ENCODE measurements around the gene SMYD3. TPM values are rescaled to one million over a fixed set of nuclear protein-coding genes. Genes with fewer than 3 reads are reported as not detected.

Gene SMYD3
- total RNA-seq, 2 experiments from 2014 or later: 22.6 to 24.6 TPM

DNA sequence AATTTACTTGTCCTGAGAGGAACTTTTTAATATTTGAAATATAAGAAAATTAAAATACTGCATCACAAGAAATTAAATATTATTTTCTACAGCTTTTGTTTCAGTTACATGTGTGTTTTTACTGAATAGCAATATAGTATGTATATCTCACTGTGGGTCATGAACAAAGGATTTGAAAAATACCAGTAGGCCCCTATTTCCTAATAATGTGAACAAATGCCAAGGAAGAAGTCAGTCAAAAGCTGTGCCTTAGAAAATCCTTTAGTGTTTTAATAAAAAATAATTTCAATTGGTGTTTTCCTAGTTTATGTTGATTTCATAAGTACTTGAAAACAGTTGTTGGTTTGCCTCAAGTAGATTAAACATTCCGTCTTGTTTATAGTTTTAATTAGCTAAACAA is 46.7 kb downstream of the SMYD3 start:
- no peak overlapping the region for H3K27ac Mint-ChIP-seq
- peaks cover 5% of the 10 kb centered on the region for H3K36me3 Mint-ChIP-seq (ENCODE audit: low read depth)
- H3K4me1 Mint-ChIP-seq (ENCODE audit: low read depth): peaks cover 17% of the 10 kb centered on the region
- POLR2A ChIA-PET: no interaction called here
- H3K27me3 Mint-ChIP-seq: no peaks in the 10 kb centered on the region
- ATAC-seq (no peak), DNase-seq (no peak)
- TF ChIP-seq, protein P1, sequence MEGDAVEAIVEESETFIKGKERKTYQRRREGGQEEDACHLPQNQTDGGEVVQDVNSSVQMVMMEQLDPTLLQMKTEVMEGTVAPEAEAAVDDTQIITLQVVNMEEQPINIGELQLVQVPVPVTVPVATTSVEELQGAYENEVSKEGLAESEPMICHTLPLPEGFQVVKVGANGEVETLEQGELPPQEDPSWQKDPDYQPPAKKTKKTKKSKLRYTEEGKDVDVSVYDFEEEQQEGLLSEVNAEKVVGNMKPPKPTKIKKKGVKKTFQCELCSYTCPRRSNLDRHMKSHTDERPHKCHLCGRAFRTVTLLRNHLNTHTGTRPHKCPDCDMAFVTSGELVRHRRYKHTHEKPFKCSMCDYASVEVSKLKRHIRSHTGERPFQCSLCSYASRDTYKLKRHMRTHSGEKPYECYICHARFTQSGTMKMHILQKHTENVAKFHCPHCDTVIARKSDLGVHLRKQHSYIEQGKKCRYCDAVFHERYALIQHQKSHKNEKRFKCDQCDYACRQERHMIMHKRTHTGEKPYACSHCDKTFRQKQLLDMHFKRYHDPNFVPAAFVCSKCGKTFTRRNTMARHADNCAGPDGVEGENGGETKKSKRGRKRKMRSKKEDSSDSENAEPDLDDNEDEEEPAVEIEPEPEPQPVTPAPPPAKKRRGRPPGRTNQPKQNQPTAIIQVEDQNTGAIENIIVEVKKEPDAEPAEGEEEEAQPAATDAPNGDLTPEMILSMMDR (IDR thresholded peaks at IDR 0.05): no peak
- H3K9me3 Mint-ChIP-seq: no peaks in the 10 kb centered on the region
- intact Hi-C loops (cut with micrococcal nuclease): no loop called here
- H3K4me3 Mint-ChIP-seq: no peak overlapping the region
- CTCF ChIA-PET: interaction anchor here (1.1 kb wide), 1 partner anchor 13 kb away, joined by 4 read pairs; no protein-coding TSS in a partner anchor

DNA sequence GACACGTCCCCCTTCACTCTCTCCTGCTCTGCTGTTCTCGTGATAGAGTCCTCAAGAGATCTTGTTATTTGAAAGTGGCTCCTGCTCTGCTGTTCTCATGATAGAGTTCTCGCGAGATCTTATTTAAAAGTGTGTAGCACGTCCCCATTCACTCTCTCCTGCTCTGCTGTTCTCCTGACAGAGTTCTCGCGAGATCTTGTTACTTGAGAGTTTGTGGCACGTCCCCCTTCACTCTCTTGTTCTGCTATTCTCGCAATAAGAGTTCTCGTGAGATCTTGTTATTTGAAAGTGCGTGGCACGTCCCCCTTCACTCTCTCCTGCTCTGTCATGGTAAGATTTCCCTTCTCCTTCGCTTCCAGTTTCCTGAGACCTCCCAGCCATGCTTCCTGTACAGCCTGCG is 47.9 kb downstream of the SMYD3 start:
- ATAC-seq (no peak), DNase-seq (no peak)
- peaks cover 17% of the 10 kb centered on the region for H3K4me1 Mint-ChIP-seq (ENCODE audit: low read depth)
- no peak overlapping the region for H3K4me3 Mint-ChIP-seq
- peaks cover 5% of the 10 kb centered on the region for H3K36me3 Mint-ChIP-seq (ENCODE audit: low read depth)
- ChIA-PET POLR2A (no interaction called here), CTCF (no interaction called here)
- H3K9me3 Mint-ChIP-seq: no peaks in the 10 kb centered on the region
- no peaks in the 10 kb centered on the region for H3K27me3 Mint-ChIP-seq
- TF ChIP-seq, protein P1 (IDR thresholded peaks at IDR 0.05): no peak
- no peak overlapping the region for H3K27ac Mint-ChIP-seq
- intact Hi-C loops (cut with micrococcal nuclease): no loop called here

DNA sequence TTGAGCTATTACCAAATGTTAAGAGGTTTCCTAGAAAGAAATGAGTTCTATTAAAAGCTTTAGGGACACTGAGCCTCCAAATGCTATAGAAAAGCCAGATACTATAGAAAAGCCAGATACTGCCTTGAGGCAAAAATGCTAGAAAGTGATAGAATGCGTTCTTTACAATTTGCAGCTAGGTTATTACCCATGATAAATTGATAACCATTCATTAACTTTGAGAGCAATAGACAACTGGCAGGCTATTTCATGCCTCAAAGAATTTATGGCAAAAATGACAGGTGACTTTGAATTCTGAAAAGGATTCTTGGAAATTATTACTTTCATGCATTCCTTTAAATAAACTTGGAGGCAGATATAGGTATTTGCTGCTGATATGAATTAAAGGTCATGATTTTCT is 51.6 kb downstream of the SMYD3 start:
- DNase-seq: no peak
- no peak for ATAC-seq
- H3K4me1 Mint-ChIP-seq (ENCODE audit: low read depth): peaks cover 19% of the 10 kb centered on the region
- intact Hi-C loops (cut with micrococcal nuclease): no loop called here
- no peaks in the 10 kb centered on the region for H3K9me3 Mint-ChIP-seq
- TF ChIP-seq, protein P1 (IDR thresholded peaks at IDR 0.05): no peak
- CTCF ChIA-PET: interaction anchor here (0.9 to 1.3 kb wide), 5 partner anchors 10 to 452 kb away, joined by 3 to 4 read pairs (median 3); no protein-coding TSS in a partner anchor
- H3K27ac Mint-ChIP-seq: no peak overlapping the region
- H3K4me3 Mint-ChIP-seq: no peak overlapping the region
- POLR2A ChIA-PET: no interaction called here
- peaks cover 5% of the 10 kb centered on the region for H3K36me3 Mint-ChIP-seq (ENCODE audit: low read depth)
- H3K27me3 Mint-ChIP-seq: no peaks in the 10 kb centered on the region

DNA sequence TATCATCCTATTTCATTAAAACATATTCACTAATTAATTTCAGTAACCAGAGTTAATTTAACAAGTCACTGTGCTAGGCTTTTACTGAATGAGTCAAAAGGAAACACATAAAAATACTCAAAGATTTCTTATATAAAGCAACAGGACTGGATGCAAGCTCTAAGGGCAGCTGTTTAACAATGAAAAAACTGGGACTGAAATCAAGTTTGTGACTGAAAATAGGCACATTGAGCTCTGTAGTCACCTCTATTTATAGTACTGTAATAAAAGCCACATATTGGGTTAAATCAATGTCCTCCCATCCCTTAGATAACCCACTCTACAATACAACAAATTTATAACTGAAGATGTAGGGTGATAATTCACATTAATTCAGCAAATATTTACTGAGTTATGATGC is 52.4 kb downstream of the SMYD3 start:
- TF ChIP-seq, protein P1 (IDR thresholded peaks at IDR 0.05): no peak
- H3K9me3 Mint-ChIP-seq: no peaks in the 10 kb centered on the region
- peaks cover 4% of the 10 kb centered on the region for H3K36me3 Mint-ChIP-seq (ENCODE audit: low read depth)
- ChIA-PET POLR2A (no interaction called here), CTCF (interaction anchor here (0.9 to 1.1 kb wide), 3 partner anchors 11 to 451 kb away, joined by 3 read pairs; no protein-coding TSS in a partner anchor)
- no peak for DNase-seq
- H3K27ac Mint-ChIP-seq: no peak overlapping the region
- H3K4me1 Mint-ChIP-seq (ENCODE audit: low read depth): peaks cover 14% of the 10 kb centered on the region
- H3K27me3 Mint-ChIP-seq: no peaks in the 10 kb centered on the region
- ATAC-seq: no peak
- intact Hi-C loops (cut with micrococcal nuclease): loop anchor here (5.0 kb wide), 1 partner anchor 447 kb away; no protein-coding TSS in a partner anchor
- no peak overlapping the region for H3K4me3 Mint-ChIP-seq

DNA sequence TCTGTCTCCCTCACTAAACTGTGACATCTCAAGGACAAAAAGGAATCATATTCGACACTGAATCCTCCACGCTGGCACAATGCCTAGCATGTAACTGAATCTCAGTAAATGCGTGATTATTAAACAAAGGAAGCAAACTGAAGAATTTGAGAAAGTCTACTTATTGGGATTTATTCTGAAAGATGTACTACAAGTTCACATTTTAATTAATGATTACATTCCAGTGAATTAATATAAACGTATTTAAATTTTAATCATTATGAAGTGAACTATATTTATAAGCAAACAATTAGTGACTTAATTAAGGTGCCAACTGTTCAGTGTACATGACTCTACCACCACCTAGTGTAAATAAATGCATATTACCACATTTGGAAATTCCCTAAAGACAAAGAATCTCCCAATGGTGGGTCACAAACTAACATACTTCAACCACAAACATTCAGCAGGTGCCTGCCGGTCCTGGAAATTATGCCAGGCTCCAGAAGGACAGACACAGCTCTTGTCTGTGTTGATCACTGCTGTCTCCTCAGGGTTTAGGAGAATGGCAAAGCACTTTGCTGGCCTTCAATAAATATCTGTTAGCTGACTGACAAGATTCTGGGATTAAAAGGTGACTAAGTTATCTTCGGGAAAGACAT is 56.3 kb downstream of the SMYD3 start:
- Mint-ChIP-seq H3K4me3 (no peak overlapping the region), H3K27me3 (no peaks in the 10 kb centered on the region), H3K4me1 (ENCODE audit: low read depth) (peaks cover 7% of the 10 kb centered on the region), H3K9me3 (no peaks in the 10 kb centered on the region), H3K27ac (no peak overlapping the region), H3K36me3 (ENCODE audit: low read depth) (peaks cover 5% of the 10 kb centered on the region)
- ATAC-seq (peak; percentile 51), DNase-seq (no peak)
- ChIA-PET CTCF (interaction anchor here (0.6 to 1.0 kb wide), 6 partner anchors 9 to 444 kb away, joined by 3 to 11 read pairs (median 3); no protein-coding TSS in a partner anchor), POLR2A (no interaction called here)
- TF ChIP-seq, protein P1 (IDR thresholded peaks at IDR 0.05): peak; percentile 69
- intact Hi-C loops (cut with micrococcal nuclease): loop anchor here (5.0 kb wide), 1 partner anchor 443 kb away; no protein-coding TSS in a partner anchor
